Ectodermal cell (in vitro differentiated cells): ENCODE data around the gene KCNQ1.

Source experiments
- H3K27ac ChIP-seq: 2 replicates; pipeline ENCODE4 v1.7.0; 2013; ENCODE audit warnings: mild to moderate bottlenecking, low read depth, low read length; ENCODE audit not compliant: insufficient read depth, poor library complexity, severe bottlenecking
- H3K27me3 ChIP-seq: 2 replicates; pipeline ENCODE4 v1.7.0; 2013; ENCODE audit warnings: mild to moderate bottlenecking, low read length; ENCODE audit not compliant: insufficient read depth, control insufficient read depth, poor library complexity, severe bottlenecking
- H3K36me3 ChIP-seq: one replicate; pipeline ENCODE4 v1.7.0; 2013; ENCODE audit warnings: low read length; ENCODE audit not compliant: control insufficient read depth, insufficient read depth
- H3K4me1 ChIP-seq: one replicate; pipeline ENCODE4 v1.7.0; 2013; ENCODE audit warnings: low read length; ENCODE audit not compliant: control insufficient read depth, insufficient read depth
- H3K4me3 ChIP-seq: 2 replicates; pipeline ENCODE4 v1.7.0; 2013; ENCODE audit warnings: low read depth, low read length, control low read depth; ENCODE audit not compliant: insufficient read depth
- H3K9me3 ChIP-seq: 2 replicates; pipeline ENCODE4 v1.7.0; 2013; ENCODE audit warnings: mild to moderate bottlenecking, low read length, moderate library complexity; ENCODE audit not compliant: control insufficient read depth
- WGBS, 2 experiments: methylation state at CpG; one replicate each; pipeline ENCODE4 v1.1.7; 2013; ENCODE audit warnings: missing lambda C conversion rate in 2 of 2; 5-methylcytosine and 5-hydroxymethylcytosine counted together

KCNQ1 gene

DNA sequence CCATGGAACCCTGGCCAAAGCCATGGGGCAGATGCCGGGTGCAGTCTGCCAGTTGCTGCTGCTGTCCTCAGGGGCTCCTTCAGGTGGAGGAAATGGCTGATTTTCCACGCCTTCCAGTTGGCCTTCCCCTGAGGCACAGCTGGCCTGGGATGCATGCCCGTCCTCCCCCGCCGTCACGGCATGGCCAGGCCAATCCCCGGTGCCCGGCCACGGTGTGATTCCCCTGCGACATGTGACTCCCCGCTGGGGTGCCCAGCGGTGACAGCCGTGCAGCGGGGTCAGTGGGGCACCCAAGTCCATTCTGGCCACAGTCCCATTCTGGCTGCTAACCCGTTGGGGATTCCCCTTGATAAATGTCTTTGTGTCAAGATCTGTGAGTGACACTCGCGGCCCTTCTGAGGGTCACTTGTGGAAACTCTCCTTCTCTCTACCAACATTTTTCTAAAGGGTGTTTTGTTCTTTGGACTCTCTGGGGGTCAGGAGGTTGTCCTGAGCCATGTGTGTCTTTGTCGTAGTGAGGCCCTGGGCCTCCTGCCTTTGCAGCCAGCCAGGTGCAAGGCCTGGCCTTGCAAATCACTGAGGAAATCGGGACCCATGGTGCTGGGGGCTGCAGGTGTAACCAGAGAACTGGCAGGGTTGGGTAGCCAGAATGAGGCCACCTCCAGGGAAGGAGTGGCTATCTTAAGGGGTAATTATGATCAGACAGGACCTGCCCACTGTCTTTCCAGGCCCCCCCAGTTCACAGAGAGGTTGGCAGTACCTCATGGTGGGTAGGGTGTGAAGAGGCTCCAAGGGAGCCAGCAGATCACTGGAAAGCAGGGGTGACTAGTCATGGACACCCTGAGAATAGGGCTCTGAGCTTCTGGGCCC, 217.9 kb downstream of the KCNQ1 start:
- no peaks in the 10 kb centered on the region for H3K27me3 ChIP-seq
- H3K4me1 ChIP-seq: no peaks in the 10 kb centered on the region
- WGBS, 2 experiments: 93 to 95% methylated on average over 19 of the region's 19 CpGs
- H3K9me3 ChIP-seq: peaks cover 4% of the 10 kb centered on the region
- H3K4me3 ChIP-seq: no peak overlapping the region
- H3K27ac ChIP-seq: no peak overlapping the region
- no peaks in the 10 kb centered on the region for H3K36me3 ChIP-seq

DNA sequence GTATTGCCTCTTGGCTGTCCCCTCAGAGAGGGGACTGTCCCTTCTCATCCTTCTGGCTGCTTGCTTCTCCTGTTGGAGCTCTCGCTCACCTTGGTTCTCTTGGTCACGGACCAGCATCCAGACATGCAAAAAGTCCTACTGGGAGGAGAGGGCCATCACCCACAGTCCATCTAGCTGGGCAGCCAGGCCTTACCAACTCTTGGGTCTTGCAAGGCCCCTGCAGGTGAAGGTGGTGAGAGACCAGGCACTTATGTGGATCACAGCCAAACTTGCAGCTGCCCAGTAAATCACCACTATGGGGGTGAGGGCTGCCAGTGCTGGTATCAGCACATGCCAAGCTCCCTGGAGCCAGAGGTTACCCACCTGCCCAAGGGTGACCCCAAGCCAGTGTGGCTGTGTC, 218.7 kb downstream of the KCNQ1 start:
- Histone ChIP-seq H3K27ac (no peak overlapping the region), H3K4me1 (no peaks in the 10 kb centered on the region), H3K4me3 (no peak overlapping the region), H3K27me3 (no peaks in the 10 kb centered on the region), H3K36me3 (no peaks in the 10 kb centered on the region), H3K9me3 (peaks cover 4% of the 10 kb centered on the region)
- 94 to 95% methylated on average over 2 of the region's 2 CpGs for WGBS, 2 experiments

DNA sequence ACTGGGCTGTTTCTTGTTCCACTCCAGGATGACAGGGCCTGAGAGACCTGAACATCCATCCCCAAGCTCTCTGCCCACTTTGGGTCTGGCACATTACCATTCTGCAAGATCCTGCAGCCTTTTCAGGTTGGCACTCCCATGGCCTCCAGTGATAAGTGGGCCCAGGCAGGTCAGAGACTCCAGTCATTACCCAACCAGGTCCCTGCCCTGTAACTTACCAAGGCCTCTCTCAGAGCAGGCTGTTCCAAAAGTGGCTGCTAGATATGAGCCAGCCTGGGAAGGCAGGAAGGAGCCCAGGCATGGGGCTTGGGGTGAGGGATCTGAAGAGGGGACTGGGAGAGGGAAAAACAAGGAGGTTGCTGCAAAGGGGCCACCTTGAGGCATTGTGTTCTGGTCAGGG, 219.1 kb downstream of the KCNQ1 start:
- no peaks in the 10 kb centered on the region for H3K4me1 ChIP-seq
- peaks cover 4% of the 10 kb centered on the region for H3K9me3 ChIP-seq

DNA sequence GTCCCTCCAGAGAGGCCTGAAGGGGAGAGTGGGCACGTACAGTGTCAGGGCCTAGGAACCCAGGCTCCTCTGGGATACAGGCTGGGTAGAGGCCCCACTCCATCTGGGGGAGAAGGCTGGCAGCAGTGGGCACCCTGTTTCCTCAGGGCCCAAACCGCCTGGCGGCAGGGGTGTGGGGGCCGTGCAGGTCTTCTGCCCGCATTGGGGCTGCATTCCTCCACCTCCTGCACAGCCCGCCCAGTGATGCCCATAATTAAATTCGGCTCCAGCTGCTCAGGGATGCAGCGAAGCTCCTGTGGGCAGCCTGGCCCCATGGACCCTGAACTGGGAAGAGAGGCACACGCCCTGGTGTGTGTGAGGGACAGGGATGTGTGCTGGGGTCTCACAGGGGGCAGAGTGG, 219.6 kb downstream of the KCNQ1 start:
- 89 to 90% methylated on average over 9 of the region's 9 CpGs for WGBS, 2 experiments
- H3K27me3 ChIP-seq: no peaks in the 10 kb centered on the region
- H3K9me3 ChIP-seq: peaks cover under 1% of the 10 kb centered on the region
- H3K4me3 ChIP-seq: no peak overlapping the region
- no peaks in the 10 kb centered on the region for H3K4me1 ChIP-seq
- no peak overlapping the region for H3K27ac ChIP-seq
- no peaks in the 10 kb centered on the region for H3K36me3 ChIP-seq

More for the DNA sequence above, 219.1 kb downstream of the KCNQ1 start:
- Histone ChIP-seq H3K27me3 (no peaks in the 10 kb centered on the region), H3K27ac (no peak overlapping the region), H3K36me3 (no peaks in the 10 kb centered on the region), H3K4me3 (no peak overlapping the region)

DNA sequence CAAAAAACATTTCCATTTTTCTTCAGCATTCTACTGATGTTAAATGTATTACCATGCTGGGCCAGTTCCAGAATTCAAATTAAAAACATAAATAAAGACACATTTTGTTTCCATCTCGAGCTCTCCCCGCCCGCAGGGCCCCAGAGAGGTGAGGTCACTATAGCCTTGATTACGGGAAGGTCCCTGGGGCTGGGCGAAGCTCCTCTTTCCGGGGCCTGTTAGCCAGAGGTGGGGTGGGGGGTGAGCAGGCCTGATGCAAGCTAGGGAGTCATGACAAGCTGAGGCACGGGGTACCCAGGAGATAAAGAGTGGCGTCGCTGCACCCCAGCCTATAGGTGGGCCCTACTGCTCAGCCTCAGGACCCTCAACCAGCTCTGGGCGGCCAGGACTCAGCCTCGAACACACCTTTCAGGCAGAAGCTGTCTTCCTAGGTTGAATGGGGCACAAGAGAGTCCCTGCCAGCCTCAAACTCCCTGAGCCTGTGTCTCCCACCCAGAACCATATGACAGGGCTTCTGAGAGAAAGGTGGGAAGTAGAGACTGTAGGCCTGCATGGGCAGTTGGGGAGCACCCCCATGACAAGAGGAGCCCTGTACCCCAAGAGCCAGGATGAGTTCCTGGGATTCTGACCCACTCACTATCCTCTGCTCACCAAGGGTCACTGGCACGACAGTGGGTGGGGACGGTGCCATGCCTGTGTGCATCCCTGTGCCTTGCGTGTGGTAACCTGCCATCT, 220.2 kb downstream of the KCNQ1 start:
- Histone ChIP-seq H3K9me3 (no peaks in the 10 kb centered on the region), H3K4me1 (no peaks in the 10 kb centered on the region), H3K4me3 (no peak overlapping the region), H3K27me3 (no peaks in the 10 kb centered on the region), H3K27ac (no peak overlapping the region), H3K36me3 (no peaks in the 10 kb centered on the region)
- WGBS, 2 experiments: 96% methylated on average over 14 of the region's 14 CpGs

DNA sequence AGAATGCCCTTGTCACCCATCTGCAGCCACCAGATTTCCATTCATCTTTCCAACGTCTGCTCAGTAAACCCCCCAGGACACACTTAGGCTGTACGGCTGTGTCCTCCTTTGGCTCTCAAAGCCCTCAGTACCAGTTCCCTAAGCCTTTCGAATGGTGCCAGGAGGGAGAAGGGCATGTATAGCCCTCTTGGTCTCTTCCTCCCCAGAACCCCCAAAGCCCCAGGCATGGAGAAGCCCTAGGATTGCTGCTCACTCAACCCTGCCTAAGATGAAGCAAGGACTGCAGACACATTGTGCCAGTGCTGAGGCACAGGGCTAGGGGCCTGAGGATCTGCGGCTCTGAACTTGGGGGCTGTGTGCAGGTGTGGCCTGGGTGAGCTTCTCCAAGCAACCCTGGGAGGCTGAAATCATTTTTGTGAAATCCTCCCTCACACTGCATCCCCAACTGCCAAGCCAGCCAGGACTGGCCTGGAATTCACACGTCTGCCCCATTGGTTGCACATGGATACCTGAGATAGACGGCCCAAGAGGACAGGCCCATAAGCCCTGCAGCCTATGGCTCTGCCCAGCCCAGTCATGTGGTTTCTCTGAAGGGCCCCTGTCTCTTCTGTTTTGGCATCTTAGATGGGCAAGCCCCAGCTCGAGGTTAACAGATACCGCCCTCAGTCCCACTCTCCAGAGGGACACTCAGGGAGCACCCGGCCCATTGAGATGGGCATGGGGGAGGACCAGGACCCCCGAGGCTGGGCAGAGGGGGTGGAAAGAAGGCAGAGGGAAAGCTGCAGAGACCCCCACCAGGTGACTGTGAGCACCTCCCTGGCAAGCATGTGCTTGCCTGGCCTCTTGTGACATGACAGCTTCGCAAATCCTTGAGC, 221.0 kb downstream of the KCNQ1 start:
- no peaks in the 10 kb centered on the region for H3K36me3 ChIP-seq
- H3K4me3 ChIP-seq: no peak overlapping the region
- H3K4me1 ChIP-seq: no peaks in the 10 kb centered on the region
- no peak overlapping the region for H3K27ac ChIP-seq
- WGBS, 2 experiments: 92 to 93% methylated on average over 11 of the region's 11 CpGs
- no peaks in the 10 kb centered on the region for H3K9me3 ChIP-seq
- H3K27me3 ChIP-seq: no peaks in the 10 kb centered on the region

DNA sequence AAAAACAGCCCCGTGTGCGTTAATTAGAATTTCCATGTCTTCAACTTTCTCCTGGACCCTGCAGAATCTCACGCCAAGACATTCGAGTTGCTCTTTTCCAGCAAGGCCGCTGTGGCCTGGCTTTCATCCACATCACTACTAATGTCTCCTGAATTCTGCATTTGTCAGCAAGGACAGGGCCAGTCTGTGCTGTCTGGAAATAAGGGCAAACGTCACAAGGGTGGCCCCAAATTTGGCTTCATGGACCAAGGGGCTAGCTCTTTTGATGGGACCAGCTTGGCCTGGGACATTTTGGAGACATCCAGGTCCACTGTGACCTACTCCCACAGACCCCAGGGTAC, 221.6 kb downstream of the KCNQ1 start:
- Histone ChIP-seq H3K9me3 (no peaks in the 10 kb centered on the region), H3K27me3 (no peaks in the 10 kb centered on the region), H3K27ac (no peak overlapping the region), H3K4me3 (no peak overlapping the region), H3K36me3 (no peaks in the 10 kb centered on the region), H3K4me1 (no peaks in the 10 kb centered on the region)
- WGBS, 2 experiments: 91 to 96% methylated on average over 6 of the region's 6 CpGs

DNA sequence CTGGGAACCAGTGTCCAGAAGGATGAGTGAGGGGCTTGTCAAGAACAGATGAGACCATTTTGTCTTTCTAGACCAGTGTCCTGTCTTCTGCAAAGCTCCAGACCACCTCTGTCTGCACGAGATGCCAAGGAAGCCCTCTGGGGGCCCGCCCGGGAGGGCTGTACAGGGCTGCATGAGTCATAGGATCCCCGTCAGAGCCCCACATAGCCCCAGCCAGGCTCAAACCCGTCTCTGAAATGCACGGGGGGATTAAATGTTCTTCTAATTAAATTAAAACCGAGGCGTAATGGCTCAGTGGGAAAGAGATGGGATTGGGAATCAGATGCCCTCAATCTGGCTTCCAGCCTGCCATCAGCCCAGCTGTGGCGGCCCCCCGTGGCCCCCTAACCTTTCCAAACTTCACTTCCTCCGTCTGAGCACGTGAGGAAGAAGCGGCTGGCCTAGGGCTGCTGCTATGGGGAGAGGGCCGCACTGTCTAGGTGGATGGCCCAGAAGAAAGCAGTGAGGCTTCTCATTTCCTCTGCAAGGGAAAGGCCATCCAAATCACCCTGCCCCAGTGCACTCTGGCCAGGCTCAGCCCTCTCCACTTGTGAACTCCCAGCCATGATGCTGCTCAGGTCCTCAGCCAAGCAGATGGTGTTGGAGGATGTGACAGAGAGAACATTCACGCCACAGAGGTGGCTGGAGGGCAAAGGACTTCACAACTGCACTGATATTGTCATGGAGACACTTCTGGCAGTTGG, 222.2 kb downstream of the KCNQ1 start:
- H3K36me3 ChIP-seq: no peaks in the 10 kb centered on the region
- WGBS, 2 experiments: 88 to 91% methylated on average over 15 of the region's 15 CpGs
- no peaks in the 10 kb centered on the region for H3K27me3 ChIP-seq
- no peak overlapping the region for H3K27ac ChIP-seq
- no peak overlapping the region for H3K4me3 ChIP-seq
- no peaks in the 10 kb centered on the region for H3K9me3 ChIP-seq
- no peaks in the 10 kb centered on the region for H3K4me1 ChIP-seq

DNA sequence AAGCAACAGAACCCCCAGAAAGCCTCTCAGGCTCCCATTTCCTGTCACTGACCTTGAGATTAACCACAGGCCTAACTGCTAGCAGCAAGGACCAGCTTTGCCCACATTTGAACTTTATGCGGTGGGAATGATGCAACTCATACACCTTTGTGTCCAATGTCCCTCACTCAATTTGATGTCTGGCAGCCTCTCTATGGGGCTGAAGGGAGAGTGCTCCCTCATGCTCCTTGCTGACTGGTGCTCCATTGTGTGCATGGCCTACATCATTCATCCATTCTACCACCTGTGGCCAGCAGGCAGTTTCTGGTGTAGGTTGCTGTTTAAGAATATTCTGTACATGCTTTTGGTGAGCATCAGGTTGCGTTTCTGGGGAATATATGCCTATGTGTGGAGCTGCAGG, 223.1 kb downstream of the KCNQ1 start:
- Histone ChIP-seq H3K4me1 (no peaks in the 10 kb centered on the region), H3K27ac (no peak overlapping the region), H3K27me3 (no peaks in the 10 kb centered on the region), H3K36me3 (no peaks in the 10 kb centered on the region), H3K9me3 (no peaks in the 10 kb centered on the region), H3K4me3 (no peak overlapping the region)
- 93 to 97% methylated on average over 2 of the region's 2 CpGs for WGBS, 2 experiments
